Hindlimb muscle (tissue), 1 donor: Measurements from ENCODE around the gene PRR35. TPM values are rescaled to one million over a fixed set of nuclear protein-coding genes. Genes with fewer than 3 reads are reported as not detected.

Source experiments
- DNase-seq: peaks from one replicate; pipeline ENCODE4 v3.0.0-alpha.2; 2013
- polyA plus RNA-seq: library from polyadenylated mRNA; unstranded; fragments of 120-200 nt; gene quantifications from one replicate; pipeline ENCODE4 v1.2.1, GENCODE V29; 2013; ENCODE audit not compliant: insufficient read length

Gene PRR35
- polyA plus RNA-seq, 1 donor = 0.14 TPM

- DNase-seq = no peak
Measured at GRCh38 chr16:582218-582613, 22.0 kb downstream of the PRR35 start.

DNA sequence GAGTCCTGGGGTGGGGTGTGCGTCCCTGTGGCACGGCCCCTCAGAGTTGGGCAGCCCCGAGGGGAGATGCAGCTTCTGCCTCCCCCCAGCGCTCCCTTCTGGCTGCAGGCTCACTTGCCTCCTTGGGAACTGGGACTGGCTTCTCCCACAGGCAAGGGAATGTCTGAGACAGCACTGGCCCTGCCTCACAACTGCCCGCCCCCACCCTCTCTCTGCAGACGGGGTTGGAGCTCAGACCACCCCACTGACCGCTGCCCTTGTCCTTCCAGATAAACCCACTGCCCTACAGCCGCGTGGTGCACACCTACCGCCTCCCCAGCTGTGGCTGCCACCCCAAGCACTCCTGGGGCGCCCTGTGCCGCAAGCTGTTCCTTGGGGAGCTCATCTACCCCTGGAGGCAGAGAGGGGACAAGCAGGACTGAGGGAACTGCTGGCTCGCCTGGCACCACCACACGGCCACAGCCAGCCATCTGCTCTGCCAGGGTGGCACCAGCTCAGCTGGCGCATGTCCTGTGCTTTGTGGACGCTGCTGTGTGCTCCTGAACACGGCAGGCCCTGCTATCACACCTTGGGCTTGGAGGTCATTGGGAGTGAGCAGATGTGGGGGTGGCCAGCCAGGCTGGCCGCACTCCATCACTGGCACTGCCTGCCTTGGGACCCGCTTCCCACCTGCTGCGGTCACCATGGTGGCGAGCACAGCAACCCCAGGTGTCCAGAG lies 22.6 kb downstream of the PRR35 start:
- DNase-seq = no peak

DNA sequence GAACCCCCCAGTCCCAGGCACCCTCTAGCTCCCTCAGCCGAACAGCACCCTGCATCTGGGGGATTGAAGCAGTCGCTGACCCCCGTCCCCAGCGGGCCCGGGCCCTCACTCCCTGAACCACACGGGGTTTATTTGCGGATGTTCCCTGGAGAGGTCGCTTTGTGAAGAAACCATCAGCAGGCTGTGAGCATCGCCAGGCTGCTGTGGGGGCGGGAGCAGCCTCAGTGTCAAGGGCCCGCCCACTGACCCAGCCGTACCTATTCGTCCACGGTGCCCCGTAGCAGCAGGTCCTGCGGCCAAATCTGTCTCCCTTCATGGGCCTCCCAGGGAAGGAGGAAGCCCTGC lies 23.2 kb downstream of the PRR35 start:
- no peak for DNase-seq

GRCh38 chr16:583815-584591 lies 23.8 kb downstream of the PRR35 start:
- no peak for DNase-seq

GRCh38 chr16:585351-585750 lies 25.2 kb downstream of the PRR35 start:
- no peak for DNase-seq

- no peak for DNase-seq
Measured at GRCh38 chr16:586047-586644, 26.0 kb downstream of the PRR35 start.

DNA sequence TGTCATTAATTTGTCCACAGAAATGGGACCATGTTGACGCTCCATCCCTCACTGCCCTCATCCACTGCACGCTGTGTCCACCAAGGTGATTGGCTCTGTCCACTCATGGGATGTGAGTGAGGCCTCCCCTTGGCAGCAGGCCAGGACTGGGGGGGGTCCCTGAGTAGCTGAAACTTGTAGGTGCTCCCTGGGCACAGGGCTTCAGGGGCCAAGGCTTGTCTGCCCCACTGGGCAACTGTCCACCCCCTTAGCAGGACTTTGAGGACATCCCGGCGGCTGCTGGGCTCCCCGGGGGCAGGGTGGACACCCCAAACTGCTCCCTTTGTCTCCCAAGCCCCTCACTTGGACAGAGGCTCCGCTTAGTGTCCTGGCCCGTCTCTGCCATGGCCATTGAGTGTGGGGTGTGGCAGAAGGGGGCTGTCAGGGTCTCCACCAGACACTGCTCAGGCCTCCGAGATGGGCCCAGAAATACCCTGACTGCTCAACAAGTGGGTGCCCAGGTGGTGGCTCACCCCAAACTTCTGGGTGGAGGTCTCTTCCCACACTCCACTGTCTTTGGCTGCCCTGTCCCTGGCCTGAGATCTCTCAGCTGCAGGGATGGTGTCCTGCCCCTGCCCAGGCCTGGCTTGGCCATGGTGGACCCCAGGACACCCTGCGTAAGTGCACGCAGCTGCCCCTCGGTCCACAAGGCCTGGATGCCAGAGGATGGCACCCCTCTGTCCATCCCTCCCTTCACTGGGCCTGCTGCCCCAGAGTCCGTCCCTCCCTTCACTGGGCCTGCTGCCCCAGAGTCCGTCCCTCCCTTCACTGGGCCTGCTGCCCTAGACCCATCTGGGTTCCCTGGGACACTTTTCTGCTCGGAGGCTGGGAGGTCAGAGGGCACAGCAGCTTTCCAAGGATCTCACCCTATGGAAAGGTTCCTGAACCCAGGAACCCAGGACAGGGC lies 26.7 kb downstream of the PRR35 start:
- DNase-seq = no peak

DNA sequence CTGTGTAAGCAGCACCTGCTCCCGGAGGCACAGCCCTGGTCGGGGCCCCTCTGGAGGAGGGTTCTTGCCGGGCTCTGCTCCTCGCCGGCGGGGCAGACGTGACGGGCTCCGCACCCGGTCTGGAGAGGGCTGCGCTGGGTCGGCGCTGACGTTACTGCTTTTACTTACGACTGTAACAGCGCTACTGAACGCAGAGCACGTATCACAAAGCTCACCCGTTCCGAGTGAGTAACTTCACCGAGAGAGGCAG lies 28.4 kb downstream of the PRR35 start:
- DNase-seq = no peak

- peak; percentile 98 for DNase-seq
Measured at GRCh38 chr16:588889-589657, 28.9 kb downstream of the PRR35 start.

- DNase-seq = peak; percentile 99
Measured at GRCh38 chr16:589658-590187, 29.5 kb downstream of the PRR35 start, which contains the start of gene RAB40C. RAB40C (plus strand) TSS chr16:590066; CDS start chr16:590292, 226 bp downstream.

GRCh38 chr16:590188-590814 lies 30.1 kb downstream of the PRR35 start:
- DNase-seq = peak; percentile 59

DNA sequence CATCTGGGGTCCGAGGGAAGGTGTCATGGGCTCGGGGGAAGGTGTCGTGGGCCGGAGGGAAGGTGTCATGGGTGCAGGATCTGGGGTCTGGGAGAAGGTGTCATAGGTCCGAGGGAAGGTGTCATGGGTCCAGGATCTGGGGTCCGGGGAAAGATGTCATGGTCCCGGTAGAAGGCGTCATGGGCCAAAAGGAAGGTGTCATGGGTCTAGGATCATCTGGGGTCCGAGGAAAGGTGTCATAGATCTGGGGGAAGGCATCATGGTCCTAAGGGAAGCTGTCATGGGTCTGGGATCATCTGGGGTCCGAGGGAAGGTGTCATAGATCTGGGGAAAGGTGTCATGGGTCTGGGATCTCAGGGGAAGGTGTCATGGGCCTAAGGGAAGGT lies 30.6 kb downstream of the PRR35 start:
- DNase-seq = no peak

GRCh38 chr16:591231-591630 lies 31.0 kb downstream of the PRR35 start:
- DNase-seq = no peak

- DNase-seq = no peak
Measured at GRCh38 chr16:591892-592517, 31.8 kb downstream of the PRR35 start.

DNA sequence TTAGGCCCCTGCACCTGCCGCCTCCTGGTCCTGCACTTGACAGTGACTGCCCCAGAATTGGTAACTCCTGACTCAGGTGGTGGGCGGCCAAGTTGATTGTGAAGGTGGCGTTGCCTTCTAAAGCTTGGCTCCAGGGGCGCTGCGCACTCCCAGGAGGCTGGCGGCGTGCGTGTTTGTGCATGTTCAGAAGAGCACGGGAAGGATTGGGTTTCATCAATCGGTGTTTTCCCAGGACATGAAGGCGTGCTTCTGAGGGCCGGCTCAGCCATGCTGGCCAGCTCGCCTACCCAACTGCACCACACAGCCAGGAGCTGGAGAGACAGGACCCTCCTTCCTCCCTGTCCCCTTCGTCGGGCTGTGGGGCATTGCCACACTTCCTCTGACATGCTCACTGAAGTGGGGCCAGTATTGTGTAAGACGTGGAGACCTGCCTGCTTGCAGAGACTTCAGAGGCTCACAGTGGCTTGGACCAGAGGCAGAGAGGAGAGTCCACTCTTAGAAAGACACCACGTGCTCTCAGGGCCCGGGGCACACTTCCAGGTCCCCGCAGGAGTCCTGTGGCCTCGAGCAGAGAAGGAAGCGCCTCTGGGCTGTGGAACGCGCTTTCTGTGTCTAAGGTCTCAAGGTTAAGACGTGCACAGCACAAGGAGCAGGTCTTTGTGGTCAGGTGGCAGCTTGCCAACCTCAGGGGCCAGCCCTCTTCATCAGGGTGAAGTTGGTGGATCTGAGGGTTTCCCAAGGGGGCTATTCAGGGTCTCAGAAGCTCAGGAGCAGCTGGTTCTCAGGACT lies 32.5 kb downstream of the PRR35 start:
- no peak for DNase-seq

DNA sequence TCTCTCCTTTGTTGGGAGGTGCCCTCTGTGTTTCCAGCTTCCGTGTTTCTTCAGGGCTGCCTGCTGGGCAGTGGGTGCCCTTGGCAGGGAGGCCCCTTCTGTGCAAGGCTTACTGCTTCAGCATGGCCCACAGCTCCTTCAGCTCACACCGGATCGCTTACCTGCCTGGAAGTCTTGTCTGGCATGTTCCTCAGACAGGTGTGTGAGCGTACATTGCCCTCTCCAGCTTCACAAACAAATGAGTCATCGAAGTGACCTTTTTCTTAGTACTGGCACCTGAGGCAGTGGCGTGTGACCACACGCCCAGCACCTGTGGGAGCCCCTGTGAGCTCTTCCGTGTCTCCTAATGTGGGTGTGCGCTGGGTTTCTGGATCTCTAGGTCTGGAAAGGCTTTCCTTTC lies 33.2 kb downstream of the PRR35 start:
- DNase-seq = no peak

GRCh38 chr16:593807-594206 lies 33.6 kb downstream of the PRR35 start:
- DNase-seq = no peak

DNA sequence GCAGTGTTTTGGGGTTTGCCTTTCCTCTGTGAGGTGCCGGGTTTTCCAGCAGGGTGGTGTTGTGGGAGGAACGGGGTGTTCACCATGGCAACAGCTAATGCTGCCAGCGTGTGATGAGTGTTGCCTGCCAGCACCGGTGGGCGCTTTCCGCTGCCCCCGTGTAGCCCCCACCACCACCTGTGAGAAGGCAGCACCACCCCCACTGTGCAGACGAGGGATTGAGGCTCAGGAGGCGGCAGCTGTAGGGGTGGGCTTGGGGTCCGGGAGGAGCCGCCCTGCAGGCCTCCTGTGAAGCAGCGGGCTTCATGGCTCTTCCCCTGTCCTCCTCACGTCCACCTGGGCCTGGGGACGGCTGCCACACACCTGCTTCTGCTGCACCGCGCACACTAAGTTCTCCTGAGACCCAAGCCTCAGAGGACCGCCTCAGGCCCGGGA lies 34.9 kb downstream of the PRR35 start:
- no peak for DNase-seq

DNA sequence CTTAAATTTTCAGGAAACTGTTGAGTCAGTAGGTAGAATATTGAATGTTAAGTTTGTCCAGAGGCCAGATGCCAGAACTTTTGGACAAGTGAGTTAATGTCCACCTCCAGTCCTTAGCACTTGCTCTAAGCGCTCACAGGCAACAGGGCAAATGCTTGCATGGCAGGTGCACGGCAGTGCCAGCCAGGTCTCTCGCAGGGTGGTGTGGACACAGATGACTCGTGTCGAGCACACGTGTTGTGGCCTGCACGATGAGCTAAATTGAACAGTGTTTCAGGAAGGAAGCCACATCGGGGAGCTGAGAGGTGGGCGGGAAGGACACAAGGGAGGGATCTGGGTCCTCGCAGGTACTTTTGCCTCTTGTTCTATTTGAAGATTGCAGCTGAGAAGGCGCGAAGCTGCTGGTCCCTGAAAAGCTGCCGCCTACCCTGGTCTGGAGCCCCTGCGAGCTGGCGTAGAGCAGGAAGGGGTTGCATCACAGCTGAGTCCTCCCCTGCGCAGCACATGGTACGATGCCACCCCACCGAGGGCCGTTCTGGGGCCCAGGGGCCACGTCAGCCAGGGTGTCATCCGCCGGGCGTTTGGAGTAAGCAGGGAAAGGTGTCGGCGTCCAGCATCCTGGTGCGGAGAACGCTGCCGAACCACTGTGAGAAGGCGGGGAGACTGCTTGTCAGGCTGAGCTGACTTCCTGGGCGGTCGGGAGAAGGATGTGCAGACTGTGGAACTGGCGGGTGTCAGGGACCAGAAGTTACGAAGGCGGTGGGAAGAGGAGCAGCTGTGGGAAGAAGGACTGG lies 35.9 kb downstream of the PRR35 start:
- DNase-seq = no peak
